Measurements from ENCODE around the gene TBC1D19.

- TF ChIP-seq FOS (IDR thresholded peaks at IDR 0.05; ENCODE audit: low read depth, low read length) (no peak), BHLHE40 (IDR thresholded peaks at IDR 0.05; ENCODE audit: low read depth, low read length) (no peak), CHD1 (IDR thresholded peaks at IDR 0.05; ENCODE audit: low read depth, low read length) (no peak), POLR2A (IDR thresholded peaks at IDR 0.05; ENCODE audit: low read depth, low read length) (no peak), RFX5 (IDR thresholded peaks at IDR 0.05; ENCODE audit: low read depth, low read length) (no peak), MXI1 (IDR thresholded peaks at IDR 0.05; ENCODE audit: borderline replicate concordance, low read depth, low read length) (no peak), RCOR1 (IDR thresholded peaks at IDR 0.05; ENCODE audit: insufficient replicate concordance, low read length) (no peak), SMC3 (IDR thresholded peaks at IDR 0.05; ENCODE audit: low read depth, low read length) (no peak), CEBPB (IDR thresholded peaks at IDR 0.05; ENCODE audit: low read depth, low read length) (no peak)
- TF ChIP-seq, protein P1, sequence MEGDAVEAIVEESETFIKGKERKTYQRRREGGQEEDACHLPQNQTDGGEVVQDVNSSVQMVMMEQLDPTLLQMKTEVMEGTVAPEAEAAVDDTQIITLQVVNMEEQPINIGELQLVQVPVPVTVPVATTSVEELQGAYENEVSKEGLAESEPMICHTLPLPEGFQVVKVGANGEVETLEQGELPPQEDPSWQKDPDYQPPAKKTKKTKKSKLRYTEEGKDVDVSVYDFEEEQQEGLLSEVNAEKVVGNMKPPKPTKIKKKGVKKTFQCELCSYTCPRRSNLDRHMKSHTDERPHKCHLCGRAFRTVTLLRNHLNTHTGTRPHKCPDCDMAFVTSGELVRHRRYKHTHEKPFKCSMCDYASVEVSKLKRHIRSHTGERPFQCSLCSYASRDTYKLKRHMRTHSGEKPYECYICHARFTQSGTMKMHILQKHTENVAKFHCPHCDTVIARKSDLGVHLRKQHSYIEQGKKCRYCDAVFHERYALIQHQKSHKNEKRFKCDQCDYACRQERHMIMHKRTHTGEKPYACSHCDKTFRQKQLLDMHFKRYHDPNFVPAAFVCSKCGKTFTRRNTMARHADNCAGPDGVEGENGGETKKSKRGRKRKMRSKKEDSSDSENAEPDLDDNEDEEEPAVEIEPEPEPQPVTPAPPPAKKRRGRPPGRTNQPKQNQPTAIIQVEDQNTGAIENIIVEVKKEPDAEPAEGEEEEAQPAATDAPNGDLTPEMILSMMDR (conservative IDR thresholded peaks at IDR 0.05; ENCODE audit: low read depth, low read length), result no peak
- TF ChIP-seq, protein P2, sequence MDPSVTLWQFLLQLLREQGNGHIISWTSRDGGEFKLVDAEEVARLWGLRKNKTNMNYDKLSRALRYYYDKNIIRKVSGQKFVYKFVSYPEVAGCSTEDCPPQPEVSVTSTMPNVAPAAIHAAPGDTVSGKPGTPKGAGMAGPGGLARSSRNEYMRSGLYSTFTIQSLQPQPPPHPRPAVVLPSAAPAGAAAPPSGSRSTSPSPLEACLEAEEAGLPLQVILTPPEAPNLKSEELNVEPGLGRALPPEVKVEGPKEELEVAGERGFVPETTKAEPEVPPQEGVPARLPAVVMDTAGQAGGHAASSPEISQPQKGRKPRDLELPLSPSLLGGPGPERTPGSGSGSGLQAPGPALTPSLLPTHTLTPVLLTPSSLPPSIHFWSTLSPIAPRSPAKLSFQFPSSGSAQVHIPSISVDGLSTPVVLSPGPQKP (IDR thresholded peaks at IDR 0.05; ENCODE audit: borderline replicate concordance, low read depth, low read length), result no peak
- TF ChIP-seq, protein P3, sequence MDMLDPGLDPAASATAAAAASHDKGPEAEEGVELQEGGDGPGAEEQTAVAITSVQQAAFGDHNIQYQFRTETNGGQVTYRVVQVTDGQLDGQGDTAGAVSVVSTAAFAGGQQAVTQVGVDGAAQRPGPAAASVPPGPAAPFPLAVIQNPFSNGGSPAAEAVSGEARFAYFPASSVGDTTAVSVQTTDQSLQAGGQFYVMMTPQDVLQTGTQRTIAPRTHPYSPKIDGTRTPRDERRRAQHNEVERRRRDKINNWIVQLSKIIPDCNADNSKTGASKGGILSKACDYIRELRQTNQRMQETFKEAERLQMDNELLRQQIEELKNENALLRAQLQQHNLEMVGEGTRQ (IDR thresholded peaks at IDR 0.05; ENCODE audit: low read depth, low read length), result no peak
These were observed 101.4 kb downstream of the TBC1D19 start for GRCh38 chr4:26685250-26685649.

Data from IMR-90 (cell line).